GM18873 (cell line): ENCODE results near the gene CAMK1D.

Experiments
- ATAC-seq: cut with Tn5 transposase; IDR thresholded peaks from one replicate; pipeline ENCODE4 v1.9.1; 2021; ENCODE audit warnings: mild to moderate bottlenecking, moderate library complexity, moderate number of reproducible peaks; ENCODE audit not compliant: unreplicated experiment, low FRiP score

CAMK1D gene

GRCh38 chr10:12771981-12772760 is 422.8 kb downstream of the CAMK1D start:
- no peak for ATAC-seq

- ATAC-seq: no peak
Observed at GRCh38 chr10:12772797-12773587, 423.6 kb downstream of the CAMK1D start.

- no peak for ATAC-seq
Observed at GRCh38 chr10:12774204-12774894, 425.0 kb downstream of the CAMK1D start.

GRCh38 chr10:12777840-12778585 is 428.7 kb downstream of the CAMK1D start:
- no peak for ATAC-seq

- no peak for ATAC-seq
Observed at GRCh38 chr10:12780634-12781601, 431.6 kb downstream of the CAMK1D start.

- no peak for ATAC-seq
Observed at GRCh38 chr10:12781976-12782375, 432.6 kb downstream of the CAMK1D start.

- ATAC-seq: no peak
Observed at GRCh38 chr10:12782537-12782936, 433.2 kb downstream of the CAMK1D start.

GRCh38 chr10:12783293-12783692 is 433.9 kb downstream of the CAMK1D start:
- no peak for ATAC-seq

GRCh38 chr10:12784646-12785045 is 435.3 kb downstream of the CAMK1D start:
- ATAC-seq: no peak

- no peak for ATAC-seq
Observed at GRCh38 chr10:12785415-12785831, 436.1 kb downstream of the CAMK1D start.

GRCh38 chr10:12787297-12787696 is 437.9 kb downstream of the CAMK1D start:
- ATAC-seq: no peak

GRCh38 chr10:12788277-12788676 is 438.9 kb downstream of the CAMK1D start:
- no peak for ATAC-seq

- ATAC-seq: no peak
Observed at GRCh38 chr10:12790270-12790669, 440.9 kb downstream of the CAMK1D start.

GRCh38 chr10:12791728-12792127 is 442.4 kb downstream of the CAMK1D start:
- no peak for ATAC-seq

- no peak for ATAC-seq
Observed at GRCh38 chr10:12792889-12793556, 443.7 kb downstream of the CAMK1D start.

GRCh38 chr10:12795315-12796110 is 446.2 kb downstream of the CAMK1D start:
- ATAC-seq: no peak

GRCh38 chr10:12796401-12797160 is 447.2 kb downstream of the CAMK1D start:
- ATAC-seq: no peak
